GM18867 (cell line): ENCODE data around the gene UROS.

Experiments used
- ATAC-seq: cut with Tn5 transposase; IDR thresholded peaks from one replicate; pipeline ENCODE4 v1.9.1; 2021; ENCODE audit warnings: mild to moderate bottlenecking, moderate library complexity; ENCODE audit not compliant: unreplicated experiment

UROS gene

DNA sequence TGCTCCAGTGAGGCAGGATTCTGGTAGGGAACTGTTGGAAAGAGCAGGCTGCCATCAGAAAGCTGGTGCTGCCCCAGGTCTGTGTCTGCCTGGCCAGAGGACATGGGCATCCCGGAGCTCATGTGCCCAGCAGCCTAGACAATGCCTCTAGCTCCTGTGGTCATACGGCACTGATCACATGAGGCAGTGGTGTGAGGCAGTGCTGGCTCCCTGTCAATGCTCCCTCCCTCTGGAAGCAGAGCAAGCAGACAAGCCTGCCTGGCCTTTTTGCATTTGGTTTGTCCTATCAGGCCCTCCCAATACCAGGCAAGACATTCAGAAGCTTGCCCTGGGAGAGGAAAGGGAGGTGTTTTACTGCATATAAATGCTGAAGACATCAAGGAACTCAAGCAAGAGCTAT is 27.9 kb downstream of the UROS start:
- ATAC-seq, result no peak

DNA sequence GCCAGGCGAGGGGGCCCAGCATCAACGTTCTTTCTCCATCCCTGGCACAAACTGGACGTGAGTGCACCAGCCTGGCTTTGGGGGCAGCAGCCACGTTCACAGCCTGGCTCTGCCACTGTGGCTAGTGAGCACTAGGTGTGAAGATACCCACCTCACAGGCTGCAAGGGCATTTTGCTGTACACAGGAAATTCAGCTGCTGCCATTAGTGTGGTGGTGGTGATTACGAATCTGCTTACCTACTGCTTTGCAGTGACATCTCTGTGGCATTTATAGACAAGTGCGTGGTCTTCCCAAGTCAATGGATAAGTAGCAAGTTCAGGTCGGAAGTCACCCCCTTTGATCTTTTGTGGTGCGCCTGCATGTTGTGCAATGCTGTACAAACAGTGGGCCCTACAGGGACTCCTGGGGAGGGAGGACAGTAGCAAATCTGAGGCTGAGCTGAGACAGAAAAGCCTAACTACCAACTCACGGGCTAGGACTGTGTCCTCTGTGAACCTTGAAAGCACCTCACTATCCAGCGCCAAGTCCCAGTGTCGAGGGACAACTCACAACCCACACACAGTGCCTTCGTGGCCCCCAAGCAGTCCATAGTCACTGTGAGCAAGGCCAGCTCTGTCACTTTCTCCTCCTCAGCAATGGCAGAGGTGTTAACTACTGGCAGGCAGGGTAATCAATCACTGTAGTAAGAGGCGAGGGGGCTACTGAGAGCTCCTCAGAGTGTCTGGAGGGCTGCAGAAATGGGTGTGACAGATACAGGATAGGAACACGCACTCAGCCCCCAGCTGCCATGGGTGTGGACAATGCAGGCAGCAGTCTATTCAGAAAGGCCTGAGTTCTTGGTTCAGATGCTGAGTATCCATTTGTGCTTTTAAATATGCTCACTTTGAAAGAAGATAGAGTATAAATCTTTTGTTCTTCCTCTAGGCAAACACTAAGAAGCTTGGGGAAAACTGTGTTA is 30.4 kb downstream of the UROS start:
- no peak for ATAC-seq

DNA sequence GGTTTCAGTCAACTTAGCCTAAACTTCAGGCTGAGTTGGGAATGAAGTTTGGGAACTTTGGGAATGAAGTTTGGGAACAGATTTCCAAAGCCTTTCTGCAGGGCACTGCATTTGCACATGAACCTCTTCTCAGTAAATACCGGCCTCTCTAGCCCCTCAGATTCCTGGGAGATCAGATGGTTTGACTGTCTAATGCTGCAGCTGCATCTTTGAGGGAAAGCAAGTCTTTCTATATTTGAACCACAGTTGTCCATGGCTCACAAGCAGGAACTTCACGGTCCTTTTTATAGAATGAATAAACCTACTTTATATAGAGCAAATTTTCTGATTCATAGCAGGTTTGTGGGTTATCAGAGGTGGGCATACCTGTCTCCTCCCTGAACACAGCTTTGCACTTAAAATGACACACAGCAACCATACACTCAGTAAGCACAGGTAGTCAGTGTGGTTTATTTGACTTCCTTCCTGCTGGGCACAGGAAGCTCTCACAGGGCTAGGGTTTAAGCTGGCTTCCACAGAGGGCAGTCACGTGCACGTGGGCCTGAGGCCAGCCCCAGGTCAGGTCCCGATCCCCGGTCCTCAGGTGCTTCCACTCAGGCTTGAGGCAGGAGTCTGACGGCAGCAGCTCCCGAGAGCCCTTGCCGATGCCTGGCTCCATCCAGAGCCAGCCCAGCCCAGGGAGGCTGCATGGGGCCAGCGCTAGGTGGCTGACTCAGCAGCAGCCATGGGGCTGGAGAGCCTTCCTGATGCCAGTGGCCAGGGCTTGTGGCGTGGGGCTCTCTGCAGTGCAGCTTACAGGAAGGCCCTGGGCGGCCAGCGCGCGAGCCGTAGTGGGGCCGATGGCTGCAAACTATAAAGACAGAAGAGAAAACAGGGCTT is 34.7 kb downstream of the UROS start:
- no peak for ATAC-seq

DNA sequence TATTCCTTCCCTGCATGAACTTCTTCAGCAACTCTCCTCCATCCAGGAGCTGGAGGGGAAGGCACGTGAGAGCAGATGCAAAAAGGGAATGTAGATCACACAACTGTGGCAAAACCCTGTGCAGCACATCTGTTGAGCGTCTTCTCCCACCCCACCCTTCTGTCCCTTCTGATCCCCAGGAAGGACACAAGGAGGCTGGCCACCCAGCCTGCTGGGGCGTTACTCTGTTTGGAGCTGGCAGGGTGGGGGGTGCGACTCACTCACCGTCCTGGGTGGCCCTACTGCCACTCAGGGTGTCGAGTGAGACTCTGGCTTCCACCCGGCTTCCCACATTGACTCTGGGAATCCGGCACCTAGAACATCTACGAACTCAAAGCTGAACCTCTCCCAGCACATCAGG is 37.3 kb downstream of the UROS start:
- ATAC-seq, result no peak

DNA sequence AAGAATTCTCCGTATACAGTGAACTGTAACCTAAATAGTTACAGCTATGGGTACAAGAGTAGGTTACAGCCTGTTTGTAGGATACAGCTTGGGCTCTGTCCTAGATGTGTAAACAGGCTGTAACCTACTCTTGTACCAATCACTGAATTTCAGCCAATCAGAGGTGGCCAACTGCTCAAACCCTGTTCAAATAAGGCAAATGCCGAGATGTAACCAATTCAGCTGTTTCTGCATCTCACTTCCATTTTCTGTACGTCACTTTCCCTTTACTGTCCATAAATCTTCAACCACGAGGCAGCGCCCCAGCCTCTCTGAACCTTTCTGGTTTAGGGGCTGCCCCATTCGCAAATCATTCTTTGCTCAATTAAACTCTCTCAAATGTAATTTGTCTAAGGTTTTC is 39.1 kb downstream of the UROS start:
- ATAC-seq, result peak; percentile 85

DNA sequence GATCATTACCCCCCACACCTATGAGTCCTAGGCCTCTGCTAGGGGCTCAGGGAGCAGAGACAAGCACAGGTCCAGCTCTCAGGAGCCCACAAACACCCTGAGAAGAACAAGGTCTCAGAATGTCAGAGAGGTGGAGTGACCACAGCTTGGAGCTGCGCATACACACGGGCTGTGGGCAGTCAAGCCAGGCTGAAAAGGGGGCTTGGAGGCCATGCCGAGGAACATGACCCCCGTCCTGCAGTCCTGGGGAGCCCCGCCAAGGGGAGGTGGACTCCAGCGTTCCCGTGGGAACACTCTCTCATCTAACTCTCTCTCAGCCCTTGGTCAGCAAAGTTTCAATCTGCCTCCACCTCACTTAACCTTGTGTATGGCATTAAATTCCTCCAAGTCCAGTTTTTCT is 39.6 kb downstream of the UROS start:
- ATAC-seq, result no peak

DNA sequence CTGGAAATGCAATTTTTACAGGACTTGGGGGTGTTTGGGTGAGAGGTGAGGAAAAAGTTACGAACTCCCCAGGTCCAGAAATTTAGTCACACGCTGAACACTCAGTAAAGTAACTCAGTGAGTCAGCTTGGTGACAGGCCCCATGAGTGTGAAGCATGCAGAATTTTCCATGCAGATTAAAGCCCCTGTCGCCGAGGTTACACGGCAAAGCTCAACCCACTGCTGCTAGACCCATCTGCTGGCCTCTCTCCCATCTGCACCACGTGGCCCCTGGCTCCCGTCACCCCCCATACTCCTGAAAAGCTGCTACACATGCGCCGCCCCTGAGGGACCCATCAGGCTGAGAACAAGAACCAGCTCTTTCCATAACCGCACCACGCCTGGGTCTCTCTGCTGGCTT is 40.4 kb downstream of the UROS start:
- ATAC-seq, result no peak

DNA sequence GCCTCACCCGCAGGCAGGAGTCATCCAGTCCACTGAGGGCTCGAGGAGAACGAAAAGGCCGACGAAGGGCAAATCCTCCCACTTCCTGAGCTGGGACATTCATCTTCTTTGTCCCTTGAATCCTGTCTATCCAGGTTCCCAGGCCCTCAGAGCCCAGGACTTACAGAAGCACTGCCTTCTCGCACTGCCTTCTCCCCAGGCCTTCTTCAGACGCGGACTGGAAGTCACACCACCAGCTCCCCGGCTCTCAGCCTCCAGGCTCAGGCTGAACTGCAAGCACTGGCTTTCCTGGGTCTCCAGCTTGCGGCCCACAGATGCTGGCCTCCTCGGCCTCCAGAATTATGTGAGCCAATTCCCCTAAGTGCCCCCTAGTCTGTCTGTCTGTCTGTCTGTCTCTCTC is 41.0 kb downstream of the UROS start:
- no peak for ATAC-seq

DNA sequence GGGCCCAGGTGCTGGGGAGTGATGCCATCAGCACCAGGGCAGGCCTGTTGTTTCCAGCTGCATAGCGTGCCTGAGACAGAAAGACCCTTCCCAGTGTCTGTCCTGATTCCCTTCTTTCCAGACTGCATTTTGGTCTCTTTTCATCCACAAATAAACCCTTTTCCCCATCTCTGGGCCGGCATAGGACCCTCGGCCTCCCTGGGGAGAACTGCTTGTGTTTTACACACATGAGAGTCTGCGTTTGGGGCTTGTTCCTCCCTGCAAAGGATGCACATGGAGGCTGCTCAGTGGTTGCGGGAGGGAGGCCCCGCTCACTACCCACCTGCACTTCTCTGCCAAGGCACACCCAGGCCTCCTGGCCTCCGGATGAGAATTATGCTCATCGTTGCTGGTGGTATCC is 41.7 kb downstream of the UROS start:
- ATAC-seq, result no peak

DNA sequence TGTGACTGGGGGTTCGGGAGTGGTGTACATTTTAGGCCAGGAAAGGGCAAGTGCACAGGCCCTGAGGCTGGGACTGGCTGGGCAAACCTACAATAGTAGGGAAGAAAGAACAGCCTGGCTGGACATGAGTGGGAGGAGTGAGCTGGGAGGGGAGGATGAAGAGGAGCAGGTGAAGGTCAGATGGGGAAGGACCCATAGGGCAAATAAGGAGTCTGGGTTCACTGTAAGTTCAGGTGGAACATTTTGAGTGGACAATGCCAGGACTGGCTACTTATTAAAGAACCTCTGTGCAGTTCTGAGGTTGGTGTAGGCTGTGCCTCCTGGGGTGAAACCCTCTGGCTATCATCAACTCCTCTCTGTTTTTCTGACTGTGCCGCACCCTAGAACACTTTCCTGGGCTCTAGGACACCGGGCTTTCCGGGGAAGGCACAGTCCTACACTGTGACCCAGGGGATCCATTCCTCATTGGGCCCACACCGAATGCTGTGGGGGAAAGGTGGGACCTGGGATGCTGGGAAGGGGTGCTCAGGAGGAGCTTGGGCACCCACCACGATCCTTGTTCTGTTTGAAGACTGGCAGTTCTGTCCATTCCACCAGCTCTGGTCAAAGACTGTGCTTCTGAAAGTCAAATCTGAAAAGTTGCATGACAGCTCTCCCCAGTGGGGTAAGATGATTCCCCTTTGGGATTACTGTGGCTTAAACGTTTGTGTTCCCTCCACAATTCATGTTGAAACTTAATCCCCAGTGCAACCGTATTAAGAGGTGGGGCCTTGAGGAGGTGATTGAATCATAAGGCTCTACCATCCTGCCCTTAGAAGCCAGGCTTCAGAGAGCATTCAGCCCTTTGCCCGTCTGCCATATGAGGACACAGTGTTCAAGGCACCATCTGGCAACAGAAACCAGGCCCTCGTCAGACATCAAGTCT is 43.4 kb downstream of the UROS start:
- no peak for ATAC-seq

DNA sequence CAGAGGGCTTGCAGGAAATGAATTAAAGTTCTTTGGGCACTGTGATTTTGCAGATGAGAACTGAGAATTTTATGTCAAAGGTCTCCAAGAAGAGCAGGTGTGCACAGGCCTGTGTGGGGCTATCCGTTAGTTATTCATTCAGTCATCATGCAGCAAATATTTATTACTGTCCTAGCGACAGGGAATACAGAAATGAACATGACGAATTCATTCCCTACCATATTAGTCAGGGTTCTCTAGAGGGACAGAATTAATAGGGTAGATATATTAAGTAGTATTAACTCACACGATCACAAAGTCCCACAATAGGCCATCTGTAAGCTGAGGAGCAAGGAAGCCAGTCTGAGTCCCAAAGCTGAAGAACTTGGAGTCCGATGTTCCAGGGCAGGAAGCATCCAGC is 44.5 kb downstream of the UROS start:
- ATAC-seq, result no peak

DNA sequence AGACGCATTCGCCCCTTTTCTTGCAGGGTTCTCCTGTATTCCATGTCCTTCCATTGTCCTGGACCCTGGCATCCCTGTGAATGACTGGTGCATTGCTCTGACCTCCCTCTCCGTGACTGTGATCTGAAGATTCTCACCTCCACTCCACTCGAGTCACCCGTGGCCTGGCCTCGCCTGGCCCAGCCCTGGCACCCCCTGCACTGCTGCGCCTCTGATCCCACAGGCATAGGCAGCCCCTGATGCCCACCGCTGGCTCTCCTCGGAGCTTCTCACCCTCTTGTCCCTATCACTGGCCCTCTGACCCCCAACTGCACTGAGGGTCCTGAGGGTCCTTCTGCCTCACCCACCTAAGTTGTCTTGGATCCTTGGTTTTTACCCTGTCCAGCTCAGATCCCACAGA is 45.3 kb downstream of the UROS start:
- no peak for ATAC-seq

DNA sequence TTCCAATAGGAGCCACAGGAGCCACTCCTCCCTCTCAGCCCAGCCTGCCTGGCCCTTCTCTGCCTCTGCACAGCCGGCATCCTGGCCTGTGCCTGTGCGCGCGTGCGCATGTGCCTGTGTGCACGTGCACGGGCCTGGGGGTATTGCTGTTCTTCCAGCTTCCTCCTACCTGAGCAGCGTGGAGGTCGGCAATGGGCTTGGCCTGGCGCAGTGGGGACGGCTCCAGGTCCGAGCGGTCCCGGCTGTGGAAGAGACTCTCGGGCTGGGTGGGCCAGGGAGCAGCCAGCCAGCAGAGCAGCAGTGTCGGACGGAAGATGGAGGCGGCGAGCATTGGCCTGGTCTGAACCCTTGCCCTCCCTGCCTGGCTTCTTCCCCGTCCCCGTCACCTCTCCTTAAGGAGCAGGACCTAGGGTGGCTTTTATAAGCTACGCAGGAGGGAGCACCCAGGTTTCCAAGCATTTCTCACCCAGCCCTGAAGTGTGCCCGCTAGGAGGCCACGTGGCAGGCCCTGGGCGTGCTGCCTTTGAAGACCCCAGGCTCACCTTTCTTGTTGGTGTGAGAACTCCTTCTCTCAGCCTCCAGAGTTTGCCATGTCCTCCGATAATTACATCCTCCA is 47.5 kb downstream of the UROS start, which contains the start of gene MMP21:
Gene MMP21 (minus strand): TSS at position 331 of the 616 bp plus-strand sequence. CDS start 0 bp downstream, at position 331.
- no peak for ATAC-seq

DNA sequence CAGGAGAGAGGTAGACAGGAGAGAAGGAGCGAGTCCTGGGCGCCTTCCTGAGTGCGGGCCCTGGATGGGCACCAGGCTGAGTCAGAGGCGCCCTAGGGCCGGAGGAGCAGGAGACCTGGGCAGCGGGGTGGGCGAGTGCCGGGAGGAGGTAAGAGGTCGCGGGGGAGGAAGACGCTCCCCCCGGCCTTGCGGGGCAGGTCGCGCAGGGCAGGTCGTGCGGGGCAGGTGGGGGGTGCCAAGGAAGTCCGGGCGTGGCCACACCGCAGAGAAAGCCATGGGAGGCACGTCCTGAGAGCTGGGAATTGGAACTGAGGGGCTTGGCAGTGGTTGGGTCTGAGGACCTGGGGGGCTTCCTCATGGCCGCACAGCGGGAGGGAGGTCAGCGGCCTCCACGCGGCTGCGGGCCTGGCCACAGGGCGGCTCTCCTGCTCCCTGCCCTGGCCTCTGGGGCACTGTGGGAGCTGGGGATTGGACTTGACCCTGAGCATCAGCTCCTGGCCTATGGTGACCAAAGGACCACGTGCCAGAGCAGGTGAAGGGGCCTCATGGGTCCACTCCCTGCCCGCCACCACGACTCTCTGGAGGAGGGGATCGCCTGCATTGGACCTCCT is 48.4 kb downstream of the UROS start:
- no peak for ATAC-seq

DNA sequence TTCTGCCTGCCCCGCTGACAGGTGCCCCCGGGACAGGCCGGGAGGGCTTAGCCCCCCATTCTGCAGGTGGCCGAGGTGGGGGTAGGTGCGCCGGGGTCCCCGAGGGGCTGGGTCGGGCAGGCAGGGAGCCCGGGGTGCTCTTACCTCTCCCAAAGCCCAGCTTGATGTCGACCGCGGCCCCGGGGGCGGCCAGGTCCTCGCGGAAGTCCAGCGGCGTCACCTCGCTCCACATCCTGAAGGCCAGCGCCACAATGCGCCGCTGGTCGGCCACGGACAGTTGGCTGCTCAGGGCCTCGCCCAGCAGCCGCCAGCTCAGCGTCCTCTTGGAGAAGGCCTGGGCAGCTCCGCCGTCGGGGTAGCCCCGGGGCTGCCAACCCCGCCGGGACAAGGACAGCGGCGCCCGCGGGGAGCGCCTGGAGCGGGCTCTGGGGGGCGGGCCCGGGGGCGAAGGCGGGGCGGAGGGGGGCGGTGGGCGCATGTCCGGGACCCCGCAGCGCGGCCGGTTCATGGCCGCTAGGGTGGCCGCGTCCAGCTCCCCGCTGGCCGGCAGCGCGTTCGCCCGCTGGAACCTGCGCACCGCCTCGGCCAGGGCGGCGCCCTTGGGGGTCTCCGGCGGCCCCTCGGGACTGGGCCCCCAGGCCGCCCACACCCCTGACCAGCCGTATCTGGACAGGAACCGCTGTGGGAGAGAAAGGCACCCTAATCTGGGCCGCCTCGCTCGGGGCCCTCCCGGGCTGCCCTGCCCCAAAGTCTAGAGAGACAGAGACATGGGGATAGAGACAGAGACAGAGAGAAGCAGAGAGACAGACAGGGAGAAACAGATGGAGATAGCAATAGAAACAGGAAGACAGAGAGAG is 49.1 kb downstream of the UROS start:
- no peak for ATAC-seq

DNA sequence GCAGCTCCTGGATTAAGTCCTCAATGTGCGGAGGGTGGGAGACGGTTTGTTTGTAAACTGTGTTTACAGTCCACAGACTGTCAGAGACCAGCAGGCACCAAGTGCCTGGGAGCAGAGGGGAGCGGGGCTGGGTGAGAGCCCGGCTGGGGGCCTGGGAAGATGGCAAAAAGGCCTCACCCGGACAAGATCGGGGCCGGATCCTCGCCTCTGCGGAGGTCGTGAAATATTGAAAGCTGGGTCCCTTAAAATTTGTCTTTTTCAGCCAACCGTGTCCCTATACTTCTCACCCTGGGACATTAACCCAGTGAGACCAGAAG is 50.2 kb downstream of the UROS start:
- ATAC-seq, result no peak

DNA sequence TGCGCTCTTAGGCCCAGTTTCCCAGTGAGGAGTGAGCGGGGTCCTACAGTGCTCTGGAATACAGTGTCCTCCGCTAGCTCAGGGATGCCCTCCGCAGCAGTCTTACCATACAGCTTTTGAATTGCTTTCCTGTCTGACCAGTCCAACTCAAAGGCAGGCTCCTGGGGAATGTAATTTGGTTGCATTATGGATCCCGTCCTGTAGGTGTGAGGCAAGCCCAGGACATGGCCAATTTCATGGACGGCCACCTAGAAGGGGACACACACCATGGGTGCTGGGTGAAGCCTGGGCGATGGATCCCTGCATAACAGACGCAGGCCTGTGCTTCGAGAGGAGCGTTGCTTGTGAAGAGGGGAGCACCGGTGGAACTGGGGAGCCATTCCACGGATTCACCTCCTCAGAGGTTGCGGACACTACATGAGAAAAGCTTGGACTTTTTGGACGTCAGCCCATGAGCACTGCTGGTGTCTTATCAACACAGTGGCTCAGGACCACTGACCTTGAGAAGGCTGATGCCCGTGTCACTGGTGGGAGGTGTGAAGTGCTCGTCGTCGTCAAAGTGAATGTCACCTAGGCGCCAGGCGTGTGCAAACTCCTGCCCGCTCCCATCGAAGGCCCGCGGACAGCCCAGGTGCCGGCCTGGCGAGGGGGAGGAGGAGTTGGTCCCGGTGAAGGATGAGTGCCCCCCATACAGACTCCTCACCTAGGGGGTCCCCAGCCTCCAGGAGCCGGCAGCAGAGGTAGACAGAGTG is 50.8 kb downstream of the UROS start:
- no peak for ATAC-seq

DNA sequence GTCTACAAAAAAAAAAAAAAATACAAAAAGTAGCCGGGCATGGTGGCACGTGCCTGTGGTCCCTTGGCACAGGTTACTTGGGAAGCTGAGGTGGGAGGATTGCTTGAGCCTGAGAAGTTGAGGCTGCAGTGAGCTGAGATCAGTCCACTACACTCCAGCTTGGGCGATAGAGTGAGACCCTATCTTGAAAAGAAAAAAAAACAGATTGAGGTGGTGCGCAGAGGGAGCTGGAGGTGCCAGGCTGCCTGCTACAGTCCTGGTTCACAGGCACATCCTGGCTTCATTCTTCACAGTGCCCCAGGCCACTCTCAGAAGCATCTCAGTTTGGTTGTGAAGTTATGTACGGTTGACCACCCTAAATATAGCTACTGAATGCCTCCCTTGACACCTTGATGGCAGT is 52.2 kb downstream of the UROS start:
- no peak for ATAC-seq
